Measurements from ENCODE around the gene ARFGEF3. TPM values are rescaled to one million over a fixed set of nuclear protein-coding genes. Genes with fewer than 3 reads are reported as not detected.

Gene ARFGEF3
- polyA plus RNA-seq, 3 donors, result 0.45 to 5.3 (median 1.2) TPM

GRCh38 chr6:138161088-138161337 is 726 bp upstream of the ARFGEF3 start:
- H3K27ac ChIP-seq (ENCODE audit: low read depth, low read length), result no peak overlapping the region
- WGBS, 3 donors, result 13 to 27% (median 14%) methylated on average over 8 of the region's 8 CpGs

- WGBS, 3 donors, result 2 to 3% (median 2%) methylated on average over 53 of the region's 53 CpGs
- H3K27ac ChIP-seq (ENCODE audit: low read depth, low read length), result no peak overlapping the region
Measured at GRCh38 chr6:138162111-138162954, 594 bp downstream of the ARFGEF3 start.

GRCh38 chr6:138162955-138163575 is 1.3 kb downstream of the ARFGEF3 start:
- no peak overlapping the region for H3K27ac ChIP-seq (ENCODE audit: low read depth, low read length)
- WGBS, 3 donors, result 48 to 73% (median 66%) methylated on average over 5 of the region's 5 CpGs

- WGBS, 3 donors, result 86 to 92% (median 91%) methylated on average over 2 of the region's 2 CpGs
- no peak overlapping the region for H3K27ac ChIP-seq (ENCODE audit: low read depth, low read length)
Measured at GRCh38 chr6:138175596-138175995, 13.9 kb downstream of the ARFGEF3 start.

- H3K27ac ChIP-seq (ENCODE audit: low read depth, low read length), result no peak overlapping the region
- 90 to 99% (median 93%) methylated on average over 2 of the region's 2 CpGs for WGBS, 3 donors
Measured at GRCh38 chr6:138176652-138177232, 15.0 kb downstream of the ARFGEF3 start.

GRCh38 chr6:138182939-138183789 is 21.4 kb downstream of the ARFGEF3 start:
- 67 to 75% (median 69%) methylated on average over 8 of the region's 8 CpGs for WGBS, 3 donors
- no peak overlapping the region for H3K27ac ChIP-seq (ENCODE audit: low read depth, low read length)

GRCh38 chr6:138183790-138184134 is 22.0 kb downstream of the ARFGEF3 start:
- no peak overlapping the region for H3K27ac ChIP-seq (ENCODE audit: low read depth, low read length)
- 87 to 94% (median 88%) methylated on average over 4 of the region's 4 CpGs for WGBS, 3 donors

- H3K27ac ChIP-seq (ENCODE audit: low read depth, low read length), result no peak overlapping the region
- 78 to 91% (median 88%) methylated on average over 3 of the region's 3 CpGs for WGBS, 3 donors
Measured at GRCh38 chr6:138184230-138184629, 22.5 kb downstream of the ARFGEF3 start.

- no peak overlapping the region for H3K27ac ChIP-seq (ENCODE audit: low read depth, low read length)
- WGBS, 3 donors, result 93 to 100% (median 96%) methylated on average over 4 of the region's 4 CpGs
Measured at GRCh38 chr6:138187156-138187555, 25.4 kb downstream of the ARFGEF3 start.

GRCh38 chr6:138188278-138188941 is 26.7 kb downstream of the ARFGEF3 start:
- H3K27ac ChIP-seq (ENCODE audit: low read depth, low read length), result no peak overlapping the region
- WGBS, 3 donors, result 22 to 57% (median 45%) methylated on average over 5 of the region's 5 CpGs

GRCh38 chr6:138194287-138194686 is 32.5 kb downstream of the ARFGEF3 start:
- H3K27ac ChIP-seq (ENCODE audit: low read depth, low read length), result no peak overlapping the region
- 20 to 69% (median 60%) methylated on average over 4 of the region's 4 CpGs for WGBS, 3 donors

GRCh38 chr6:138196122-138196738 is 34.5 kb downstream of the ARFGEF3 start:
- WGBS, 3 donors, result 82 to 95% (median 90%) methylated on average over 3 of the region's 3 CpGs
- H3K27ac ChIP-seq (ENCODE audit: low read depth, low read length), result no peak overlapping the region

- WGBS, 3 donors, result 94 to 97% (median 94%) methylated on average over 7 of the region's 7 CpGs
Measured at GRCh38 chr6:138197570-138197969, 35.8 kb downstream of the ARFGEF3 start.

GRCh38 chr6:138198430-138199091 is 36.8 kb downstream of the ARFGEF3 start:
- 72 to 79% (median 73%) methylated on average over 6 of the region's 6 CpGs for WGBS, 3 donors
- no peak overlapping the region for H3K27ac ChIP-seq (ENCODE audit: low read depth, low read length)

More at GRCh38 chr6:138197570-138197969, 35.8 kb downstream of the ARFGEF3 start:
- no peak overlapping the region for H3K27ac ChIP-seq (ENCODE audit: low read depth, low read length)

GRCh38 chr6:138201836-138202235 is 40.1 kb downstream of the ARFGEF3 start:
- WGBS, 3 donors, result 93 to 96% (median 95%) methylated on average over 4 of the region's 4 CpGs
- no peak overlapping the region for H3K27ac ChIP-seq (ENCODE audit: low read depth, low read length)

- 93 to 95% (median 93%) methylated on average over 2 of the region's 2 CpGs for WGBS, 3 donors
- H3K27ac ChIP-seq (ENCODE audit: low read depth, low read length), result no peak overlapping the region
Measured at GRCh38 chr6:138203315-138203714, 41.6 kb downstream of the ARFGEF3 start.

GRCh38 chr6:138204303-138204702 is 42.6 kb downstream of the ARFGEF3 start:
- H3K27ac ChIP-seq (ENCODE audit: low read depth, low read length), result no peak overlapping the region

Measured in adipose tissue (tissue), 3 donors.